Subcutaneous adipose tissue (tissue), 4 donors: ENCODE results near the gene KLC1. TPM values are rescaled to one million over a fixed set of nuclear protein-coding genes. Genes with fewer than 3 reads are reported as not detected.

Experiments used
- CTCF ChIP-seq: fragments of 450-650 bp; IDR thresholded peaks from one replicate; pipeline ENCODE4 v1.5.1; 2016; ENCODE audit warnings: low read depth, mild to moderate bottlenecking, control low read depth, antibody characterized with exemption, moderate library complexity
- total RNA-seq, 4 donors: library from RNA; depleted of rRNA; stranded (reverse); fragments of >200 nt; gene quantifications; one replicate each; pipeline ENCODE4 v1.1.0, GENCODE V29; 2016

KLC1 gene
- total RNA-seq, 4 donors from 2014 or later = 186 to 347 (median 291) TPM

DNA sequence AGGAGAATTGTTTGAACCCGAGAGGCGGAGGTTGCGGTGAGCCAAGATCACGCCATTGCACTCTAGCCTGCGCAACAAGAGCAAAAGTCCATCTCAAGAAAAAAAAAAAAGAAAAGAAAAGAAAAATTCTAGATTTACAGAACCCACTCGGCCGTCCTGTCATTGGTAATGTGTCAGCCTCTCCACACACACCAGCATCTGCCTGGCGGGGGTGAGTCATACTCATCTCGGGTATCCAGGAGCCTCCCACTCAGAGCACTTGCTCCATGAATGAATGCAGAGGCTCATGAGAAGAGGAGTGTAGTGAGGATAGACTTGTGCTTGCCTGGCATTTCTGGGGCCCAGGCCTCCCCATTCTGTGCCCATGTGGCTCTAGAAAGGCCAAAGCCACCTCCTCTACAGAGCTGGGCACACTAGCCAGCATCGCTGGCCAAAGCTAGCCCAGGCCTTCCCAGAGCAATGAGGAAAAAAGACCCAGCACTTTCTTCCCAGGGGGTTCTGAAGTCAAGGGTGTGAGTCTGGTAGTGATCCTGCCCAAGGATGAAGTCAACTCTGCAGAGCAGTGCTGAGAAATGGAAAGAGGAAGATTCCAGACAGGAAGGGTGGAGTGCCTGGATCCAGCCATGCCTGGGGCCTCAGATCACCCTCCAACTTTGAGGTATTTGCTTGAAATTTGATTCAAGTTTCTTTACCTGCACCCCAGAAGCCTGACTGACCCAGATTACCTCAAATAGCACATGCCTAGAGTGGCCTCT is 31.2 kb upstream of the KLC1 start:
- no peak for TF ChIP-seq CTCF

DNA sequence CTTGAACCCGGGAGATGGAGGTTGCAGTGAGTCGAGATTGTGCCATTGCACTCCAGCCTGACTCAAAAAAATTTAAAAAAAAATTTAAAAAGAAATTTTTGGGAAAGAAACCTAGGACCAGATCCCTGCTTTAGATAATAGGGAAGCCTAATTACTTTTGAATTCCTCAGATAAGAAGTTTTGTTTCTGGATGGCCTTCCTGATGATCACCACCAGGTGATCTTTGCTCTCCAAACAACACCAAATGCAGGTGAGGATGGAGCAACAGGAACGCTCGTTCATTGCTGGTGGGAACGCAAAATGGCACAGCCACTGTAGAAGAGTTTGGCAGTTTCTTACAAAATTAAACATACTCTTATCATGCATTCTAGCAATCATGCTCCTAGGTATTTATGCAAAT is 28.5 kb upstream of the KLC1 start:
- TF ChIP-seq CTCF = no peak

DNA sequence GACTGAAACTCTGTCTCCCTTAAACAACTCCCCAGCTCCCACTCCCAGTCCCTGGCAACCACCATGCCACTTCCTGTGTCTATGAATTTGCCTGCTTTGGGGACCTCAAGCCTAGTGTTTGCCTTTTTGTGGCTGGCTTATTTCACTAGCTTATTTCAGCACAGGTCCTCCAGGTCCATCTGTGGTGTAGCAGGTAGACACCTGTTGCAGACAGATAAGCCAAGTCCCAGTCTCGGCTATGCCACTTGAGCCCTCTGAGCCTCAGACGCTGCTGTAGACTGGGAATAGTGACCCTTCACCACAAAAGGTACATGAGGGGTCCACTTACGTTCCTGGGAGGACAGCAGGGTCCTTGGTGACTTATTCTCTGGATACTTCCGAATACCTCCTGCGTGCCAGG is 24.4 kb upstream of the KLC1 start:
- no peak for TF ChIP-seq CTCF

- TF ChIP-seq CTCF = no peak
These were observed 21.9 kb upstream of the KLC1 start for GRCh38 chr14:103606963-103607668.

DNA sequence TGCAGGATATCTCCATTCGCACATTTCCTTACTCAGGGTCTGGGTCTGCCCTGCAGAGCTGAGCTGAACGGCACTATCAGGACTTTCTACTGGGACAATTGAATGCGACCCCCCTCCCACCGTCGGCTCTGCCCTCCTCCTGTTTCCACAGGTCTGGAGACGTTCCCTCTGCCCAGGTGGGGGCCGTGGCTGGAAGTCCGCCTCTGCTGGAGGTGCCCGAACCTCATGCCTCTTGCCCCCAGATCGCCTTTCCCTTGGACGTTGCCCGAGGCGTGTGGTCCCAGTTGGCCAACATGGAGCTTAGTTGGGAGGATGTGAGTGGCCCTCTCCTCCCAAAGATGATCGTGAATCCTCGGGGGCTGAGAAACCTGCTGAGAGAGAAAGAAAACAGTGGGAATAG is 21.2 kb upstream of the KLC1 start:
- no peak for TF ChIP-seq CTCF

DNA sequence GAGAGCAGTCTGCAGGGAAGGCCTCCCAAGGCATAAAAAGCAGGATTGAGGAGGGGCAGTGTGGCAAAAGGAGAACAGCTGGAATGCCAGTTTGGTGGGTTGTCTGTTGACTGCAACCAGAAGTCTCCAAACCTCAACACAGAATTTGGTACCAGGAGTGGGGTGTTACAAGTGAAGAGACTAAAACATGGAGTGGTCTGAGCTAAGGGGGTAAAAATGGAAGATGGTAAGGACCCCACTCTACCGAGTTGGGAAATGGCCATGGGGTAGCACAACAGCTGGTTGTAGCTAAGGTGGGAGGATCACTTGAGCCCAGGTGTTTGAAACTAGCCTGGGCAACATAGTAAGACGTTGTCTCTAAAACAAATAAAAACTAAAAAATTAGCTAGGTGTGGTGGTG is 17.8 kb upstream of the KLC1 start:
- no peak for TF ChIP-seq CTCF

- TF ChIP-seq CTCF = no peak
These were observed 15.5 kb upstream of the KLC1 start for GRCh38 chr14:103613517-103613916.
